GM21390 (cell line): ENCODE results near the gene DPYD.

Experiments used
- ATAC-seq: cut with Tn5 transposase; IDR thresholded peaks from one replicate; pipeline ENCODE4 v1.9.1; 2021; ENCODE audit not compliant: unreplicated experiment

The DPYD gene

GRCh38 chr1:97314685-97315084 is 606.1 kb downstream of the DPYD start:
- no peak for ATAC-seq

GRCh38 chr1:97308131-97308530 is 612.7 kb downstream of the DPYD start:
- no peak for ATAC-seq

- ATAC-seq: no peak
These were observed 613.3 kb downstream of the DPYD start for GRCh38 chr1:97307568-97307967.

GRCh38 chr1:97307151-97307550 is 613.7 kb downstream of the DPYD start:
- ATAC-seq: no peak

- ATAC-seq: no peak
These were observed 614.3 kb downstream of the DPYD start for GRCh38 chr1:97306504-97306903.

GRCh38 chr1:97304366-97304765 is 616.5 kb downstream of the DPYD start:
- no peak for ATAC-seq

- no peak for ATAC-seq
These were observed 621.9 kb downstream of the DPYD start for GRCh38 chr1:97298966-97299365.

GRCh38 chr1:97297611-97298010 is 623.2 kb downstream of the DPYD start:
- no peak for ATAC-seq

GRCh38 chr1:97281962-97282361 is 638.9 kb downstream of the DPYD start:
- no peak for ATAC-seq

- no peak for ATAC-seq
These were observed 642.8 kb downstream of the DPYD start for GRCh38 chr1:97277891-97278654.

- ATAC-seq: no peak
These were observed 648.7 kb downstream of the DPYD start for GRCh38 chr1:97271916-97272788.

GRCh38 chr1:97270508-97271307 is 650.1 kb downstream of the DPYD start:
- ATAC-seq: no peak

GRCh38 chr1:97265630-97266029 is 655.2 kb downstream of the DPYD start:
- no peak for ATAC-seq

- ATAC-seq: no peak
These were observed 658.0 kb downstream of the DPYD start for GRCh38 chr1:97262842-97263241.

GRCh38 chr1:97258597-97258996 is 662.2 kb downstream of the DPYD start:
- ATAC-seq: no peak

GRCh38 chr1:97254731-97255463 is 665.9 kb downstream of the DPYD start:
- no peak for ATAC-seq

- no peak for ATAC-seq
These were observed 667.9 kb downstream of the DPYD start for GRCh38 chr1:97252925-97253324.

- ATAC-seq: no peak
These were observed 668.8 kb downstream of the DPYD start for GRCh38 chr1:97252076-97252475.

- no peak for ATAC-seq
These were observed 673.6 kb downstream of the DPYD start for GRCh38 chr1:97247196-97247595.

GRCh38 chr1:97245682-97246081 is 675.2 kb downstream of the DPYD start:
- peak; percentile 54 for ATAC-seq

GRCh38 chr1:97245026-97245425 is 675.8 kb downstream of the DPYD start:
- ATAC-seq: no peak
